ENCODE measurements around the gene PSEN1.

Gene PSEN1

GRCh38 chr14:73272393-73272792, 136.1 kb downstream of the PSEN1 start:
- no peak for DNase-seq (ENCODE audit: low read depth, low spot score)

Data from iPS DF 19.7 (cell line).